Neutrophil (primary cell): ENCODE measurements around the gene LAMP5.

Source experiments
- H3K27ac ChIP-seq: fragments of 200-600 bp; sonication (generic); 2 replicates; pipeline ENCODE4 v1.5.1; 2016; ENCODE audit warnings: mild to moderate bottlenecking, moderate library complexity
- H3K27me3 ChIP-seq: fragments of 200-600 bp; sonication (generic); 2 replicates; pipeline ENCODE4 v1.6.0; 2016; ENCODE audit warnings: mild to moderate bottlenecking
- H3K36me3 ChIP-seq: fragments of 200-600 bp; sonication (generic); 2 replicates; pipeline ENCODE4 v1.5.1; 2017
- H3K4me1 ChIP-seq, 2 experiments: fragments of 200-600 bp in 1 of 2; sonication (generic) in 1 of 2; 1 replicate in 1 of 2; 2 replicates in 1 of 2; pipeline versions ENCODE4 v1.5.1 to v1.6.1; 2013 to 2016; ENCODE audit warnings: low read depth in 1 of 2, low read length in 1 of 2, mild to moderate bottlenecking in 1 of 2, moderate library complexity in 1 of 2; ENCODE audit not compliant: control insufficient read depth in 1 of 2, insufficient read depth in 1 of 2
- H3K4me3 ChIP-seq, 2 experiments: fragments of 200-600 bp in 1 of 2; sonication (generic) in 1 of 2; 1 replicate in 1 of 2; 2 replicates in 1 of 2; pipeline ENCODE4 v1.5.1; 2013 to 2016; ENCODE audit warnings: low read depth in 1 of 2, low read length in 1 of 2, mild to moderate bottlenecking in 1 of 2, moderate library complexity in 1 of 2
- H3K9me3 ChIP-seq: fragments of 200-600 bp; sonication (generic); 2 replicates; pipeline ENCODE4 v1.5.1; 2016
- CTCF ChIP-seq: fragments of 200-600 bp; sonication (generic); IDR thresholded peaks from 2 replicates; pipeline ENCODE4 v1.5.1; 2016; ENCODE audit warnings: antibody characterized with exemption

The LAMP5 gene

DNA sequence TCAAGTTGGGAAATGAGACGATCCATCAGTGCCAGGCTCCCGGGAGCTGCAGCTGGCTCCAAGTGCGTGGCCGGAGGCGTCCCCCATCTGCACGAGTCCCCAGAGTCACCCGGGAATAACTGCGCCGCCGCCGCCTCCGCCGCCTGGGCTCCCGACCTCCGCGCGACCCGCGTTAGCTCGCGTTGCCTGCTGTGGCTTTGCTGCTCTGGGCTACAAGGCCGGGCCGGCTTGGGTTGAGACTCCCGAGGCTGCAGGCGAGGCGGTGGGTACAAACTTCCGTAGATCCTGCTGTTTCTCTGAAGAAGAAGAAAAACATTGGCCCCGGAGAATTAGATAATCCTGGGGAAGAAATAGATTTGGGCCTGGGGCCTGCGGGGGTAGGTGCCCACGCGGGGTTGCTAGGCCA is 7.4 kb upstream of the LAMP5 start:
- no peak overlapping the region for H3K4me3 ChIP-seq
- no peaks in the 10 kb centered on the region for H3K4me1 ChIP-seq
- H3K9me3 ChIP-seq: no peaks in the 10 kb centered on the region
- no peak overlapping the region for H3K27ac ChIP-seq
- TF ChIP-seq CTCF: no peak
- peaks cover 100% of the 10 kb centered on the region for H3K27me3 ChIP-seq
- H3K36me3 ChIP-seq: no peaks in the 10 kb centered on the region

- no peaks in the 10 kb centered on the region for H3K9me3 ChIP-seq
- H3K27me3 ChIP-seq: peaks cover 100% of the 10 kb centered on the region
- H3K4me3 ChIP-seq: no peak overlapping the region
- H3K36me3 ChIP-seq: no peaks in the 10 kb centered on the region
- H3K27ac ChIP-seq: no peak overlapping the region
- no peak for TF ChIP-seq CTCF
- no peaks in the 10 kb centered on the region for H3K4me1 ChIP-seq
These were observed 6.7 kb upstream of the LAMP5 start for GRCh38 chr20:9507544-9508239.

DNA sequence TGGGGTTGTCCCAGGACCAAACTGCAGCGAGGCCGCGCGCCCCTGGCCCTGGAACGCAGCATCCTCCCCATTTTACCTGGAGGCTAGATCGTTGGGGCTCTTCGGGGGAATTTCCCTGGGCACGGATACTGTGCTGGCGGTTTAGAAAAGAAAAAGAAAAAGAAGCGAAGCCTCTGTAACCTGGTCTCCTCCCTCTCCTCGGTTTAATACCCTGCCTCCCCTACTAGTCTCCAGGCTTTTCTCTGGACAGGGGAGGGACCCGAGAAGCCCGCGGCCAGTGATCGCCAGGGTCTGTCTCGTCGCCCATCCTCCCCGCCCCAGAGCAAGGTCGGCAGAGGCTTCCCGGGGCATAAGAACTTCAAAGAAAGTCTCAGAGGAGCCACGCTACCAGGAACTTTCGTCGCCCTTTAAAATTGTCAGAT is 6.1 kb upstream of the LAMP5 start:
- H3K27ac ChIP-seq: no peak overlapping the region
- H3K4me3 ChIP-seq: no peak overlapping the region
- H3K36me3 ChIP-seq: no peaks in the 10 kb centered on the region
- no peaks in the 10 kb centered on the region for H3K9me3 ChIP-seq
- no peak for TF ChIP-seq CTCF
- peaks cover 100% of the 10 kb centered on the region for H3K27me3 ChIP-seq
- no peaks in the 10 kb centered on the region for H3K4me1 ChIP-seq

DNA sequence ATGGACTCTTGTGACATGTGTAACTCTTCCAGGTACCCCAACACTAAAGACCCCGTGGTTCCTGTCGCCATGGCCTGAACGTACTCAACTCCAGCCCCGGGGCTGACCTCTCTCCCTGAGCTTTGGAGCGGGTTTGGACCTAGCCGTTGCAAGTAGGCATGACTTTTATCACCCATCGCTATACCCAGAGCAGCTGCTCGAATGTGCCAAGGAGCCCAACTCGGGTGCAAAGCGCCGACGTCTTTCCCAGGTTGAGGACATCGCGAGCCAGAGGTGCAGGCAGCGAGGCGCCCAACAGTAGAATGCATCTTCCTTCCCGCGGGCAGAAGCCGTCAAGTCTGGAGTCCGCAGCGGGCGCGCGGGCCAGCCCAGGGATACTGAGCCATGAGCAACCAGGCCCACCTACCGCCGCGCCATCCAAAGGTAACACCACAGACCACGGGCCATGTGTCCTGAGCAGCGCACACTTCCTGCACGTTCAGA is 5.7 kb upstream of the LAMP5 start:
- Histone ChIP-seq H3K9me3 (no peaks in the 10 kb centered on the region), H3K27ac (no peak overlapping the region), H3K4me3 (no peak overlapping the region), H3K27me3 (peaks cover 100% of the 10 kb centered on the region), H3K36me3 (no peaks in the 10 kb centered on the region), H3K4me1 (no peaks in the 10 kb centered on the region)
- no peak for TF ChIP-seq CTCF

GRCh38 chr20:9509246-9509645 is 5.1 kb upstream of the LAMP5 start:
- H3K27ac ChIP-seq: no peak overlapping the region
- no peak overlapping the region for H3K4me3 ChIP-seq
- no peak for TF ChIP-seq CTCF
- H3K36me3 ChIP-seq: no peaks in the 10 kb centered on the region
- peaks cover 100% of the 10 kb centered on the region for H3K27me3 ChIP-seq
- no peaks in the 10 kb centered on the region for H3K4me1 ChIP-seq
- H3K9me3 ChIP-seq: no peaks in the 10 kb centered on the region
